ENCODE measurements around the gene PRG3. TPM values are rescaled to one million over a fixed set of nuclear protein-coding genes. Genes with fewer than 3 reads are reported as not detected.

Gene PRG3
- total and polyA plus RNA-seq, 2 of the 13 experiments (the other 11 are each of a cell fraction or from before 2014, with no cell fraction given) = not detected

- H3K4me2 ChIP-seq (ENCODE audit: low read depth, low read length) = no peak overlapping the region
- H3K79me2 ChIP-seq (ENCODE audit: insufficient read depth, low read length) = no peaks in the 10 kb centered on the region
- intact Hi-C loops (cut with micrococcal nuclease; ENCODE audit: unreplicated experiment) (no loop called here), in situ Hi-C loops (cut with HindIII; ENCODE audit: extremely low pct_ligation_motif_present, low pct_unique_long_range_greater_than_20kb) (no loop called here)
- no peaks in the 10 kb centered on the region for H4K20me1 ChIP-seq (ENCODE audit: insufficient read depth, low read length)
- TF ChIP-seq ZNF839 (CRISPR knock-in tag; IDR thresholded peaks at IDR 0.05; ENCODE audit: borderline replicate concordance) (no peak), LCORL (IDR thresholded peaks at IDR 0.05) (no peak), LCORL (CRISPR knock-in tag; IDR thresholded peaks at IDR 0.05) (no peak), ADNP (CRISPR knock-in tag; IDR thresholded peaks at IDR 0.05) (no peak), NFIB (CRISPR knock-in tag; IDR thresholded peaks at IDR 0.05; ENCODE audit: borderline replicate concordance) (no peak), CEBPZ (IDR thresholded peaks at IDR 0.05; ENCODE audit: low read length) (no peak), CTCF (CRISPR knock-in tag; IDR thresholded peaks at IDR 0.05) (no peak), HNF1A (IDR thresholded peaks at IDR 0.05; ENCODE audit: low read depth) (no peak), HNF1A (CRISPR knock-in tag; IDR thresholded peaks at IDR 0.05; ENCODE audit: borderline replicate concordance) (no peak)
- no peaks in the 10 kb centered on the region for H3K4me1 ChIP-seq (ENCODE audit: insufficient read depth, low read length)
- no peaks in the 10 kb centered on the region for H3K9me3 ChIP-seq (ENCODE audit: low read length)
- no peak overlapping the region for H3K9ac ChIP-seq (ENCODE audit: insufficient read depth, low read depth, low read length)
- no peak for DNase-seq (ENCODE audit: low spot score)
- BruUV-seq (replicated peaks) = no TSS peak
- H3K27me3 ChIP-seq (ENCODE audit: control insufficient read depth in 1 of 2, insufficient read depth in 2 of 2, low read length in 2 of 2) = peaks cover 0 to 6% of the 10 kb centered on the region in 2 experiments; a peak in 2 of 5 replicates
- ChIA-PET CTCF (ENCODE audit: low intra/inter-chr PET ratio, low total read pairs) (no interaction called here), POLR2A (no interaction called here)
- no peak overlapping the region for H2AFZ ChIP-seq (ENCODE audit: low read length)
- no peaks in the 10 kb centered on the region for H3K36me3 ChIP-seq (replicated peaks in 1 of 2; ENCODE audit: control insufficient read depth in 1 of 2, insufficient read depth in 2 of 2, low read length in 2 of 2)
- H3K27ac ChIP-seq (ENCODE audit: extremely low read length, insufficient read depth, low read length) = no peak overlapping the region
- no peak overlapping the region for H3K4me3 ChIP-seq (replicated peaks in 1 of 3; ENCODE audit: insufficient read depth in 1 of 3, low read depth in 2 of 3, low read length in 3 of 3)
- no peak for ATAC-seq
- no peak for FAIRE-seq
Observed at GRCh38 chr11:57410287-57410686, 29.3 kb upstream of the PRG3 start.

Measured in HepG2 (cell line).